ENCODE results near the gene AKAP13. TPM values are rescaled to one million over a fixed set of nuclear protein-coding genes. Genes with fewer than 3 reads are reported as not detected.

AKAP13 gene
- total RNA-seq, 2 experiments from 2014 or later, result 85.1 to 104 TPM

DNA sequence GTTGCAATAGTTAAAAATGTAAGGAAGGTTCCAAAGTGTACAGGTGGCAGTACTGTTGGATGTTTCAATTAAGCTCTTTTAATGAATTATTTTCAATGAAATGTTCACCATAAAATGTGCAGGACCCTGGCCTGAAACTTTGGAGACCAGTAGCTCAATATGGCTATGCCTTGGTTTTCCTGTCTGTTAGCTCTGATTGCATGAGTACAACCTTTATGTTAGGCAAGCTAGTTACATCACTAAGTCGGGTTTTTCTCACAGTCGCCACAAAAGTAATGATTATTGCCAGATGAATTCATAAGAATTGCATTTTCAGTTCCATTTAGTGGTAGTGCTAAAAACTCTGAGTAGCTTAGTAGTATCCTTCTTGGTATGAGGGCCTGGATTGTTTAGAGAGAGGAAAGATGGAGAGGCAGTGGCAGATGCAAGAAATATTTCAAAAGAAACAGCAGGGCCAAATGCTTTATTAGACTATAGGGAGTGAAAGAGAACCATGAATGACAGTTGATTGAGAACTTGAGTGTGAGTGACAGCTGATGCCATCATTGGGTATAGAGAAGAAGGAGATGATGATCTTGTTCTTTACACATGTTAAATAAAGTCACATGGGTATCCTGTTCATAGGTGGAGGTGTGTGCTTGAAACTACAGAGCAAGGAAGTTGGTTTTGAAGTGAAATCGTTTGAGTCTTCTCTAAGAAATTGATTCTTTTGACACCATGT is 109.5 kb downstream of the AKAP13 start:
- H3K27ac Mint-ChIP-seq, result peak overlapping the region; percentile 61
- H3K9me3 Mint-ChIP-seq (ENCODE audit: low read depth), result no peaks in the 10 kb centered on the region
- intact Hi-C loops (cut with DNase I, micrococcal nuclease), result loop anchor here (5.0 kb wide), 7 partner anchors 83 to 302 kb away; partner anchors contain the start of gene KLHL25 (in 1 of the 2)
- H3K4me1 Mint-ChIP-seq, result peaks cover 67% of the 10 kb centered on the region
- peaks cover 12% of the 10 kb centered on the region for H3K36me3 Mint-ChIP-seq (ENCODE audit: low read depth)
- ChIA-PET CTCF (interaction anchor here (0.7 to 4.2 kb wide), 11 partner anchors 9 to 351 kb away, joined by 3 to 40 read pairs (median 5); no protein-coding TSS in a partner anchor), POLR2A (interaction anchor here (1.0 to 1.1 kb wide), 2 partner anchors 11 to 93 kb away, joined by 3 to 4 read pairs; no protein-coding TSS in a partner anchor)
- no peak for DNase-seq
- H3K4me3 Mint-ChIP-seq, result no peak overlapping the region
- ATAC-seq, result peak; percentile 10
- H3K27me3 Mint-ChIP-seq, result no peaks in the 10 kb centered on the region

DNA sequence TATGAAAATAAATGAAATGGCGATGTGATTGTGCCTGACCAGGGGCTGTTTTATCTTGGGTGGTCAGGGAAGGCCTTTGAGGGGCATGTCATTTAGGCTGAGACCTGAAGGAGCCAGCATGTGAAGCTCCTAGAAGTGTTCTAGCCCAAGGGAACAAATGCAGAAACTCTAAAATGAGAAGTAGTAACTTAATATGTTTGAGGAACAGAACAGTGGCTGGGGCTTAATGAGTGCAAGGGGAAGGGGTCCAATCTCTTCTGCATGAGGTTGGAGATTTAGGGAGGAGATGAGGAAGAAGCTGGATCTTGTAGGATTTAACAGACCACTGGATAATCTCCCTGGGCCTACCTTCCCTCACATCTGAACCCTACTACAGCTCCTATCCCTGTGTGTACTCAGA is 110.5 kb downstream of the AKAP13 start:
- Mint-ChIP-seq H3K4me3 (no peak overlapping the region), H3K27ac (no peak overlapping the region), H3K27me3 (no peaks in the 10 kb centered on the region), H3K4me1 (peaks cover 66% of the 10 kb centered on the region), H3K36me3 (ENCODE audit: low read depth) (peaks cover 12% of the 10 kb centered on the region), H3K9me3 (ENCODE audit: low read depth) (no peaks in the 10 kb centered on the region)
- ChIA-PET POLR2A (interaction anchor here (1.1 kb wide), 1 partner anchor 92 kb away, joined by 4 read pairs; no protein-coding TSS in a partner anchor), CTCF (interaction anchor here (0.5 to 4.2 kb wide), 5 partner anchors 14 to 652 kb away, joined by 3 to 40 read pairs (median 4); no protein-coding TSS in a partner anchor)
- DNase-seq (no peak), ATAC-seq (no peak)
- intact Hi-C loops (cut with DNase I, micrococcal nuclease), result no loop called here

DNA sequence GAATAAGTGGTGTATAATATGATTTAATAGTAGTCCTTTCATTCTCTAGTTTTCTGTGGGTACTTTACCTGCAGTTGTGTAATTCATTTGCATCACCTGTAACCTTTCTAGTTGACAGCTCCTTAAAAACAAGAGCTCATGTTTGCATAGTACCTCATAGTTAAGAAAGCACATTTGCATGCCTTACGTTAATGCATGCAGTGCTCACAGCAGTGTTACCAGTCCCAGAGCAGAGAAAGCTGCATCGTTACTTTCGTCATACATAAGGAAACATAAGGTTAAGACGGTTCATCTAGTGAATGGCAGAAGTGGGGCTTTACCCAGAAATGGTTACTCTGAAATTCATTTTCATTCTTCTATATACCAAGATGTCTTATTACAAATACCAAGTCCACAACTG is 111.3 kb downstream of the AKAP13 start:
- Mint-ChIP-seq H3K4me1 (peaks cover 60% of the 10 kb centered on the region), H3K27ac (no peak overlapping the region), H3K27me3 (no peaks in the 10 kb centered on the region), H3K9me3 (ENCODE audit: low read depth) (no peaks in the 10 kb centered on the region), H3K36me3 (ENCODE audit: low read depth) (peaks cover 12% of the 10 kb centered on the region), H3K4me3 (no peak overlapping the region)
- intact Hi-C loops (cut with DNase I, micrococcal nuclease), result no loop called here
- no peak for ATAC-seq
- POLR2A ChIA-PET, result no interaction called here
- CTCF ChIA-PET, result interaction anchor here (0.8 to 1.5 kb wide), 2 partner anchors 160 to 232 kb away, joined by 3 read pairs; no protein-coding TSS in a partner anchor
- no peak for DNase-seq

DNA sequence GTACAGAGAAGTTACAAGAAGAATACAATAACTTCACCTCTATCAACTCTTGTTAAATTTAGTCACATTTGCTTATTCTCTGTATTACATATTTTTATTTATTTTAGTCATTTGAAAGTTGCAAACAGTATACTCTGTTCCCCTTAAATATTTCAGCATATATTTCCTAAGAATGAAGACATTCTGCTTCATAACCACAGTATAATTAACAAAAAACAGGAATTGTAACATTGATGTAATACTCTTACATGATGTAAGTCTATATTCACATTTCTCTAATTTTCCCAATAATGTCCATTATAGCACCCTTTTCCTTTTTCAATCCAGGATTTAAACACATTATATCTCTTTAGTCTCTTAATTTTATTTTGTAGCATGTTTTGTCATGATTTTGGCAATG is 112.0 kb downstream of the AKAP13 start:
- H3K27me3 Mint-ChIP-seq, result no peaks in the 10 kb centered on the region
- H3K9me3 Mint-ChIP-seq (ENCODE audit: low read depth), result no peaks in the 10 kb centered on the region
- no peak for ATAC-seq
- H3K4me3 Mint-ChIP-seq, result no peak overlapping the region
- POLR2A ChIA-PET, result no interaction called here
- intact Hi-C loops (cut with DNase I, micrococcal nuclease), result no loop called here
- H3K4me1 Mint-ChIP-seq, result peaks cover 61% of the 10 kb centered on the region
- no peak for DNase-seq
- CTCF ChIA-PET, result interaction anchor here (0.7 to 1.5 kb wide), 5 partner anchors 9 to 231 kb away, joined by 3 read pairs; no protein-coding TSS in a partner anchor
- peaks cover 9% of the 10 kb centered on the region for H3K36me3 Mint-ChIP-seq (ENCODE audit: low read depth)
- no peak overlapping the region for H3K27ac Mint-ChIP-seq

DNA sequence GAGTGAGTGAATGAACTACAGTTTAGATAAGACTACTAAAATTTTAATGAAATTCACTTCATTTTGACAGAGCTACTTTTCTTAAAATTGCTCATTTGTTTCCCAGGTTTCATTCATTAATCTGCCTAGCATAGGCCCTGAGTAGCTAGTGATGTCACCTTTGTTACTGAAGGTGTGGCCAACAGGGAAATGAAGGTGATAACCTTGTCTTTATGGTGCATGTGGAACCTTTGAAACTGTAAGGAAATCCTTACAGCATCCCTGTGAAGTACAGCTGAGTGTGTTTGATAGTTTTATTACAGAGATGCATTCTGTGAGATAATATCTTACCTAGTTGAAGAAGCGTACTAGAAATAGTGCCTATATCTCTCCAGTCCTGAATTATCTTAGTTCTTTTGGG is 112.9 kb downstream of the AKAP13 start:
- peak; percentile 39 for ATAC-seq
- ChIA-PET POLR2A (no interaction called here), CTCF (interaction anchor here (0.7 to 2.1 kb wide), 5 partner anchors 9 to 197 kb away, joined by 3 to 5 read pairs (median 3); no protein-coding TSS in a partner anchor)
- Mint-ChIP-seq H3K4me1 (peaks cover 62% of the 10 kb centered on the region), H3K27ac (no peak overlapping the region), H3K4me3 (no peak overlapping the region), H3K9me3 (ENCODE audit: low read depth) (no peaks in the 10 kb centered on the region), H3K27me3 (no peaks in the 10 kb centered on the region), H3K36me3 (ENCODE audit: low read depth) (peaks cover 4% of the 10 kb centered on the region)
- DNase-seq, result no peak
- intact Hi-C loops (cut with DNase I, micrococcal nuclease), result no loop called here

DNA sequence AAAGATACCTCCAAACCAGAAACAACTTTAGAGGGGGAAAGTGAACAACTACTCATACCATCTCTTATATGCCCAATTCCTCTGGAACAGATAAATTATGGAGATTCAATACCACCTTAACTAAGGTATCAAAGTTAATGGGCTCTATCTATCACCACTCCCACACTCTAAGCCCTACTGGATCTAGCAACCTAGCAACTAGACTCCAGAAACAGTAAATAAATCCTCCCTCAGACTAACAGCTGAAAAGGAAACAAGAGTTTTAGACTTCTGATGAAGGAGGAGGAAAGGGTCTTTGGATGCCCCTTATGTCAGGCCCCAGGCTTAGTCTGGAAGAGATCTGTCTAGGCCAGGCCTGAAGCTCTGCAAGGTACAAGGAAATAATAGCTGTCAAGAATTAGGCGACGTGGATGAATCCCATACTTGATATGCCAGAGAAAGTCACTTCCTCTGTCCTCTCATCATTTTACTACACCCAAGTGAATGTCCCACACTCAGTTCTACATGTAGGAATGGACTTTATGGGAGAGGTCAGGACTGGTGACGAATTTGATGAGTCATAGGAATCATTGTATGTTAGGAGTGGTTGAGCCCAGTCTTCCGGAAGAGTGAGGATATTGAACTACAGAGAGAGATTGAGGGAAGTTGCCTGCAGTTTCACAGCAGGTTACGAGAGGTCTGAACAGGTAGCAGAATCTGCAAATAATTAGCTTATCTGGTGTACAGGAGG is 113.8 kb downstream of the AKAP13 start:
- Mint-ChIP-seq H3K36me3 (ENCODE audit: low read depth) (peaks cover 2% of the 10 kb centered on the region), H3K27ac (no peak overlapping the region), H3K4me3 (no peak overlapping the region), H3K27me3 (no peaks in the 10 kb centered on the region), H3K9me3 (ENCODE audit: low read depth) (no peaks in the 10 kb centered on the region), H3K4me1 (peaks cover 61% of the 10 kb centered on the region)
- intact Hi-C loops (cut with DNase I, micrococcal nuclease), result no loop called here
- no peak for DNase-seq
- no peak for ATAC-seq
- POLR2A ChIA-PET, result interaction anchor here (0.7 kb wide), 1 partner anchor 209 kb away, joined by 6 read pairs; no protein-coding TSS in a partner anchor
- CTCF ChIA-PET, result interaction anchor here (0.5 to 2.1 kb wide), 3 partner anchors 11 to 174 kb away, joined by 3 to 5 read pairs (median 3); no protein-coding TSS in a partner anchor

DNA sequence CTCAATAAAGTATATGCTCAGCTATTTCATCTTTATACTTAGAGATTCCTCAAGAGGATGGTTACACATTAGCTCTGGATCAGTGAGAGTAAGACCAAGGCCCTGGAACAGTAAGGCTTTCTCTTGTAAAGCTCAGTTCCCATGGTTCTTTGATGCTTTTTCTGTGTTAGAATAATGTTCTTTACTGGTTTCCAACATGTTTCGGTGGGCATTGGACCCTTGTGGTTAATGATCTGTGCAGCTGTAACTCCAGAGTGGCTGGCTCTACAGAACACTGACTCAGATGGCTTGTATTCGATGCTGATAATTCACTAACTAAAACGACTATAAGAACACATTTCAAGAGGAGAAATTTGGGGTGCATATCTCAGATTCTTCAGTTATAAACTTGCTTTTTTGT is 114.7 kb downstream of the AKAP13 start:
- intact Hi-C loops (cut with DNase I, micrococcal nuclease), result no loop called here
- POLR2A ChIA-PET, result interaction anchor here (0.5 to 0.7 kb wide), 3 partner anchors 63 to 320 kb away, joined by 6 to 8 read pairs (median 6); no protein-coding TSS in a partner anchor
- Mint-ChIP-seq H3K27ac (no peak overlapping the region), H3K9me3 (ENCODE audit: low read depth) (no peaks in the 10 kb centered on the region), H3K4me1 (peaks cover 61% of the 10 kb centered on the region), H3K27me3 (no peaks in the 10 kb centered on the region), H3K4me3 (no peak overlapping the region), H3K36me3 (ENCODE audit: low read depth) (no peaks in the 10 kb centered on the region)
- DNase-seq (no peak), ATAC-seq (no peak)
- CTCF ChIA-PET, result interaction anchor here (2.1 kb wide), 1 partner anchor 12 kb away, joined by 5 read pairs; no protein-coding TSS in a partner anchor

DNA sequence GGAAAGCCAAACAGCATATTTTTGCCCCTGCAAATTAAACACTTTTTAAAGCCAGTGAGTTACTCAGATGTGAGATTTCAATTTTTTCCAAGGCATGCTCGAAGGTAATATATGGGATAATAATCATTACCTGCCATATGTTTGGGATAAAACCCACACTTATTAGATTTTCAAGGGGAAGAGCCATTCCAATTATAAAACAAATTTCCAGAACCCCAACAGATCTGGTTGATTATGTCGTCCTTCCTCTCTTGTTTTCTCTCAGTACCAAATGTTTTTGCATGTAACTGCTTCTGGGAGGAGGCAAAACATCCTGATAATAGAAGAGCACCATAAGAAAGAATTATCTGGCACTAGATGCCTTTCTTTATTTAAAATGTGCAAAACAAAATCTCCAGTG is 115.1 kb downstream of the AKAP13 start:
- POLR2A ChIA-PET, result interaction anchor here (0.6 kb wide), 1 partner anchor 320 kb away, joined by 8 read pairs; no protein-coding TSS in a partner anchor
- Mint-ChIP-seq H3K36me3 (ENCODE audit: low read depth) (no peaks in the 10 kb centered on the region), H3K9me3 (ENCODE audit: low read depth) (no peaks in the 10 kb centered on the region), H3K27me3 (no peaks in the 10 kb centered on the region), H3K4me3 (no peak overlapping the region), H3K4me1 (peaks cover 61% of the 10 kb centered on the region), H3K27ac (no peak overlapping the region)
- ATAC-seq (no peak), DNase-seq (no peak)
- CTCF ChIA-PET, result interaction anchor here (0.9 kb wide), 1 partner anchor 9 kb away, joined by 3 read pairs; no protein-coding TSS in a partner anchor
- intact Hi-C loops (cut with DNase I, micrococcal nuclease), result no loop called here

DNA sequence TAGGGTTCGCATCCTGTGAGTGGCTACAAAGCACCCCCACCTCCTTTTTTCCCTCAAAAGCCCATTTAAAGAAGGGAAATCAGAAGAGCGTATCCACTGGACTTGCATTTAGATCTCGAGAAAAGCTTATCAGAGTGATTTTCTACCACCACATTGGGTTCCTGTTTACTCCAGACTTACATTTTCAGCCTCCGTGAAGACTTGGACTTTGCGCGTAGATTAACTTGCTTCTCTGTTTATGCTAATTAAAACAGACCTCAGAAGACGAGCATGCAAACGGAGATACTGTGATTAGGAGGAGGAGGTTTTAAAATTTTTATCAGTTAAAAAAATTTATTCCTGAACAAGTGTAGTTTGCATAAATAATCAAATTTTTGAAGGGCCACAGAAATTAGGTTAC is 115.7 kb downstream of the AKAP13 start:
- ChIA-PET POLR2A (no interaction called here), CTCF (interaction anchor here (0.9 kb wide), 1 partner anchor 8 kb away, joined by 3 read pairs; no protein-coding TSS in a partner anchor)
- H3K9me3 Mint-ChIP-seq (ENCODE audit: low read depth), result no peaks in the 10 kb centered on the region
- H3K27me3 Mint-ChIP-seq, result no peaks in the 10 kb centered on the region
- ATAC-seq (no peak), DNase-seq (no peak)
- intact Hi-C loops (cut with DNase I, micrococcal nuclease), result no loop called here
- no peak overlapping the region for H3K27ac Mint-ChIP-seq
- H3K4me1 Mint-ChIP-seq, result peaks cover 61% of the 10 kb centered on the region
- no peaks in the 10 kb centered on the region for H3K36me3 Mint-ChIP-seq (ENCODE audit: low read depth)
- H3K4me3 Mint-ChIP-seq, result no peak overlapping the region

DNA sequence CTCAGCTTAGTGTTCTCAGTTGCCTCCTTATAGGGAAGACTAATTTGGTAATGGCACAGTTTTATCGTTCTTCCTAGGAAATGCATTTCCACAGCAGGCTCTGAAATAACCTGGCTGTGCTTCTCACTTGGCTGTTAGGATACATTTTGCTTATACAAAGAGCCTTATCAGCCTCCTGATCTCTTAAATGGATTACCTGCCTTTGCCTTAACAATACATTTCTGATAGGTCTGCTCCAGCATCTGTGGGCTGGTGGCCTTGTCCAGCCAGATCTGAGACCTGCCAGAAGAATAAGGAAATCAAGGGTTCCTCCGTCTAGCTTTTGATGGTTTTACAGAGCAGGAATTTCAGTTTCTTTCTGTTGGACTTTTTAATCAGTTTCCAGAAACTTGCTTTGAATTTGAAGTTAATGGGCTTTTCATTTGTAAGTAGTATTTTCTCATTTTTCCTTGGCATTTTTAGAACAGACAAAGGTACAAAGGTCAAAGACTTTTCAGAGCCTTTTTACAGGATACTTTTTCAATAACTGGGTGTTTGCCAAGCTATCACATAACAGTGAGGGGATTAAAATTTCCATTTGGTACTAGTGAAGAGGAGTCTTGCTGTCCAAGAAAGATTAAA is 116.3 kb downstream of the AKAP13 start:
- H3K27me3 Mint-ChIP-seq, result no peaks in the 10 kb centered on the region
- H3K9me3 Mint-ChIP-seq (ENCODE audit: low read depth), result no peaks in the 10 kb centered on the region
- POLR2A ChIA-PET, result no interaction called here

DNA sequence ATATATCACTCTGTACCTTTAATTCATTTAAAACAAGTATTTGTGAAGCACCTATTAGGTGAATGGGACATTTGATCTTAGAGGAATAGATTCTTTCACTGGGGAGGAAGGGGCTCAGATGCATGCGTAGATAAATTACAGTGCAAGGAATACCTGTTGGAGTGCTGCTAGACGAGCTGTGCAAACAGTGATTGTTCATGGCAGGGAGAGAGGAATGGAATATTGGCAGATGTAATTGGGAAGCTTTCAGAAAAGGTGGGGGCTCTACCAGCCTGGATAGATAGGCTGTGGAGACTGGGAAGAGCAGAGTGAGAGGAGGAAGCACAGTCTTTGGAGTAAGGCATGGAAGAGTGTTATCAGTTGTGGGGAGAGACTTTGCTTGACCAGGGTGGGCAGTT is 116.8 kb downstream of the AKAP13 start:
- DNase-seq (no peak), ATAC-seq (no peak)
- no peak overlapping the region for H3K4me3 Mint-ChIP-seq
- H3K9me3 Mint-ChIP-seq (ENCODE audit: low read depth), result no peaks in the 10 kb centered on the region
- peaks cover 70% of the 10 kb centered on the region for H3K4me1 Mint-ChIP-seq
- CTCF ChIA-PET, result interaction anchor here (0.9 to 4.7 kb wide), 4 partner anchors 8 to 201 kb away, joined by 3 to 25 read pairs (median 14); no protein-coding TSS in a partner anchor
- H3K36me3 Mint-ChIP-seq (ENCODE audit: low read depth), result peaks cover 2% of the 10 kb centered on the region
- H3K27ac Mint-ChIP-seq, result no peak overlapping the region
- POLR2A ChIA-PET, result no interaction called here
- H3K27me3 Mint-ChIP-seq, result no peaks in the 10 kb centered on the region
- intact Hi-C loops (cut with DNase I, micrococcal nuclease), result no loop called here

More for the DNA sequence above, 116.3 kb downstream of the AKAP13 start:
- intact Hi-C loops (cut with DNase I, micrococcal nuclease), result no loop called here
- H3K4me1 Mint-ChIP-seq, result peaks cover 66% of the 10 kb centered on the region
- peaks cover under 1% of the 10 kb centered on the region for H3K36me3 Mint-ChIP-seq (ENCODE audit: low read depth)
- ATAC-seq, result no peak
- no peak for DNase-seq
- no peak overlapping the region for H3K4me3 Mint-ChIP-seq
- no peak overlapping the region for H3K27ac Mint-ChIP-seq
- CTCF ChIA-PET, result interaction anchor here (0.9 to 4.7 kb wide), 3 partner anchors 8 to 10 kb away, joined by 3 to 25 read pairs (median 20); no protein-coding TSS in a partner anchor

Measured in activated CD4-positive, alpha-beta T cell treated with anti-CD3 and anti-CD28 coated beads for 36 hours (primary cell).